IMR-90 (cell line): Measurements from ENCODE around the gene SLC2A8.

Experiments used
- CEBPB ChIP-seq: IDR thresholded peaks from 2 replicates; pipeline ENCODE4 v1.6.1; 2012; ENCODE audit warnings: low read depth, low read length, improper control_type of control experiment
- MAFK ChIP-seq: IDR thresholded peaks from 2 replicates; pipeline ENCODE4 v1.6.1; 2012; ENCODE audit warnings: low read depth, low read length, improper control_type of control experiment
- MAZ ChIP-seq: IDR thresholded peaks from 2 replicates; pipeline ENCODE4 v1.6.1; 2012; ENCODE audit warnings: low read depth, mild to moderate bottlenecking, low read length, improper control_type of control experiment, moderate library complexity, borderline replicate concordance
- MXI1 ChIP-seq: IDR thresholded peaks from 2 replicates; pipeline ENCODE4 v1.6.1; 2012; ENCODE audit warnings: low read depth, mild to moderate bottlenecking, low read length, moderate library complexity, borderline replicate concordance
- POLR2A ChIP-seq: IDR thresholded peaks from 2 replicates; pipeline ENCODE4 v1.6.1; 2012; ENCODE audit warnings: mild to moderate bottlenecking, low read depth, low read length
- RAD21 ChIP-seq: IDR thresholded peaks from 2 replicates; pipeline ENCODE4 v1.6.1; 2012; ENCODE audit warnings: low read length, improper control_type of control experiment
- RCOR1 ChIP-seq: IDR thresholded peaks from 2 replicates; pipeline ENCODE4 v1.6.1; 2012; ENCODE audit warnings: mild to moderate bottlenecking, low read length, improper control_type of control experiment; ENCODE audit not compliant: insufficient replicate concordance
- SMC3 ChIP-seq: fragments of 150-350 bp; IDR thresholded peaks from 2 replicates; pipeline ENCODE4 v1.6.1; 2016; ENCODE audit warnings: low read depth, mild to moderate bottlenecking, antibody characterized with exemption, low read length, moderate library complexity
- TF ChIP-seq, protein P1 (sequence below): conservative IDR thresholded peaks from 2 replicates; pipeline ENCODE4 v1.5.1; 2012; ENCODE audit warnings: mild to moderate bottlenecking, low read depth, low read length, improper control_type of control experiment
- TF ChIP-seq, protein P2 (sequence below): fragments of 150-350 bp; IDR thresholded peaks from 2 replicates; pipeline ENCODE4 v1.6.1; 2016; ENCODE audit warnings: low read depth, mild to moderate bottlenecking, low read length, moderate library complexity, borderline replicate concordance

GRCh38 chr9:127393645-127394044 is 3.3 kb upstream of the SLC2A8 start:
- TF ChIP-seq MXI1: no peak
- TF ChIP-seq, protein P1, sequence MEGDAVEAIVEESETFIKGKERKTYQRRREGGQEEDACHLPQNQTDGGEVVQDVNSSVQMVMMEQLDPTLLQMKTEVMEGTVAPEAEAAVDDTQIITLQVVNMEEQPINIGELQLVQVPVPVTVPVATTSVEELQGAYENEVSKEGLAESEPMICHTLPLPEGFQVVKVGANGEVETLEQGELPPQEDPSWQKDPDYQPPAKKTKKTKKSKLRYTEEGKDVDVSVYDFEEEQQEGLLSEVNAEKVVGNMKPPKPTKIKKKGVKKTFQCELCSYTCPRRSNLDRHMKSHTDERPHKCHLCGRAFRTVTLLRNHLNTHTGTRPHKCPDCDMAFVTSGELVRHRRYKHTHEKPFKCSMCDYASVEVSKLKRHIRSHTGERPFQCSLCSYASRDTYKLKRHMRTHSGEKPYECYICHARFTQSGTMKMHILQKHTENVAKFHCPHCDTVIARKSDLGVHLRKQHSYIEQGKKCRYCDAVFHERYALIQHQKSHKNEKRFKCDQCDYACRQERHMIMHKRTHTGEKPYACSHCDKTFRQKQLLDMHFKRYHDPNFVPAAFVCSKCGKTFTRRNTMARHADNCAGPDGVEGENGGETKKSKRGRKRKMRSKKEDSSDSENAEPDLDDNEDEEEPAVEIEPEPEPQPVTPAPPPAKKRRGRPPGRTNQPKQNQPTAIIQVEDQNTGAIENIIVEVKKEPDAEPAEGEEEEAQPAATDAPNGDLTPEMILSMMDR: 0 out of 2 replicates have a peak, but pooled peaks have one; percentile 31
- TF ChIP-seq, protein P2, sequence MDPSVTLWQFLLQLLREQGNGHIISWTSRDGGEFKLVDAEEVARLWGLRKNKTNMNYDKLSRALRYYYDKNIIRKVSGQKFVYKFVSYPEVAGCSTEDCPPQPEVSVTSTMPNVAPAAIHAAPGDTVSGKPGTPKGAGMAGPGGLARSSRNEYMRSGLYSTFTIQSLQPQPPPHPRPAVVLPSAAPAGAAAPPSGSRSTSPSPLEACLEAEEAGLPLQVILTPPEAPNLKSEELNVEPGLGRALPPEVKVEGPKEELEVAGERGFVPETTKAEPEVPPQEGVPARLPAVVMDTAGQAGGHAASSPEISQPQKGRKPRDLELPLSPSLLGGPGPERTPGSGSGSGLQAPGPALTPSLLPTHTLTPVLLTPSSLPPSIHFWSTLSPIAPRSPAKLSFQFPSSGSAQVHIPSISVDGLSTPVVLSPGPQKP: no peak
- no peak for TF ChIP-seq POLR2A
- peak; percentile 26; the same call in 1 of the 2 replicates for TF ChIP-seq RAD21
- TF ChIP-seq MAZ: no peak
- TF ChIP-seq CEBPB: no peak
- no peak for TF ChIP-seq RCOR1
- no peak for TF ChIP-seq MAFK
- TF ChIP-seq SMC3: peak; percentile 27; the same call in 1 of the 2 replicates
